Thyroid gland (tissue), 4 donors: Measurements from ENCODE around the gene LFNG.

Experiments used
- POLR2A ChIP-seq, 2 donors: fragments of 450-650 bp; IDR thresholded peaks; one replicate each; pipeline ENCODE4 v1.6.1; 2017; ENCODE audit warnings: antibody characterized with exemption in 2 of 2, mild to moderate bottlenecking in 2 of 2, moderate library complexity in 1 of 2
- TF ChIP-seq, protein P1 (sequence below), 6 experiments: fragments of 200-600 bp in 3 of 6; fragments of 450-650 bp in 3 of 6; sonication (generic) in 3 of 6; IDR thresholded peaks; one replicate each; pipeline ENCODE4 v1.5.1; 2016 to 2019; ENCODE audit warnings: antibody characterized with exemption in 6 of 6, mild to moderate bottlenecking in 2 of 6, inconsistent platforms in 1 of 6, moderate library complexity in 1 of 6

DNA sequence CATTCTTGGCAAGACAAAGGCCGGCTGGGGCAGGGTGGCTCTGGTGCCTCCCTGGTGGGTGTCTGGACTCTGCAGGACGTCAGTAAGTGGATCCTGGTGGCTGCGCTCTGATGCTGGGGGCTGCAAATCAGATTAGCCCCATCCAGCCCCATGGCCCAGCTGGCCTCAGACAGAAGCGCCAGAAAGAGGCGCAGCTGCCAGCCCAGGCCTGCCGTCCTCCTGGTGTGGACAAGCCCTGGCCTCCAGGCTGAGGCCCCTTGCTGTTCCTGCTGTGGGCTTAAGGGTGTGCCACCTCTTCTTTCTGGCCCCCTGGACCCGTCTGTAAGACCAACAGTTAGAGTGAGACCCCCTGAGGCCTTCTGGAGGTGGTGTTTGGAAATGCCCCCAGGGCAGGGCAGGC is 5.9 kb upstream of the LFNG start:
- TF ChIP-seq, protein P1, sequence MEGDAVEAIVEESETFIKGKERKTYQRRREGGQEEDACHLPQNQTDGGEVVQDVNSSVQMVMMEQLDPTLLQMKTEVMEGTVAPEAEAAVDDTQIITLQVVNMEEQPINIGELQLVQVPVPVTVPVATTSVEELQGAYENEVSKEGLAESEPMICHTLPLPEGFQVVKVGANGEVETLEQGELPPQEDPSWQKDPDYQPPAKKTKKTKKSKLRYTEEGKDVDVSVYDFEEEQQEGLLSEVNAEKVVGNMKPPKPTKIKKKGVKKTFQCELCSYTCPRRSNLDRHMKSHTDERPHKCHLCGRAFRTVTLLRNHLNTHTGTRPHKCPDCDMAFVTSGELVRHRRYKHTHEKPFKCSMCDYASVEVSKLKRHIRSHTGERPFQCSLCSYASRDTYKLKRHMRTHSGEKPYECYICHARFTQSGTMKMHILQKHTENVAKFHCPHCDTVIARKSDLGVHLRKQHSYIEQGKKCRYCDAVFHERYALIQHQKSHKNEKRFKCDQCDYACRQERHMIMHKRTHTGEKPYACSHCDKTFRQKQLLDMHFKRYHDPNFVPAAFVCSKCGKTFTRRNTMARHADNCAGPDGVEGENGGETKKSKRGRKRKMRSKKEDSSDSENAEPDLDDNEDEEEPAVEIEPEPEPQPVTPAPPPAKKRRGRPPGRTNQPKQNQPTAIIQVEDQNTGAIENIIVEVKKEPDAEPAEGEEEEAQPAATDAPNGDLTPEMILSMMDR (IDR thresholded peaks at IDR 0.05) = no peak
- no peak for TF ChIP-seq POLR2A (IDR thresholded peaks at IDR 0.05)
